GM21786 (cell line): ENCODE results near the gene UACA.
A peak's percentile ranks its signal among the peaks of the same experiment; 100 is the strongest.
"Not testable (repeated sequence)": the region's sequence is repeated elsewhere in the genome, so short reads cannot be mapped to it uniquely, and the experiment has no call there.

Experiments used
- ATAC-seq: cut with Tn5 transposase; IDR thresholded peaks from one replicate; pipeline ENCODE4 v1.9.1; 2021; ENCODE audit not compliant: unreplicated experiment

The UACA gene

GRCh38 chr15:70669006-70669602, 94.3 kb downstream of the UACA start:
- peak; percentile 67 for ATAC-seq

- no peak for ATAC-seq
Observed at GRCh38 chr15:70665599-70665998, 97.8 kb downstream of the UACA start.

DNA sequence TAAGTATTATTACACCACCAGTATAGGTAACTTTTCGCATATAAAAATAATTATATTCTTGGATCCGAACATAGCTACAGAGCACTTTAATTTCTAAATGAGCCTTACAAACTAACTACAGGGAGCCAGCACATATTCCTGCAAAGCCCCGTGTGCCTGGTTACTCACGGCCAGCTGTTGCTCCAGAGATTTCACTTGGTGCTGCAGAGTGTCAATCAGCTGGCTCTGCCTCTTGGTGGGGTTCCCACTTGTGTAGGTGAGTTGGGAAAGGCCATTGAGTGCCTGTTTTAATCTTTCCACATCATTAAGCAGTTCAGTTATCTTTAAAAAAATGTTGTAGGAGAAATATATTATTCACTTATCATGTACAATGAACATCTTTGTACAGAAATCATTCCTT, 98.9 kb downstream of the UACA start:
- ATAC-seq: no peak

DNA sequence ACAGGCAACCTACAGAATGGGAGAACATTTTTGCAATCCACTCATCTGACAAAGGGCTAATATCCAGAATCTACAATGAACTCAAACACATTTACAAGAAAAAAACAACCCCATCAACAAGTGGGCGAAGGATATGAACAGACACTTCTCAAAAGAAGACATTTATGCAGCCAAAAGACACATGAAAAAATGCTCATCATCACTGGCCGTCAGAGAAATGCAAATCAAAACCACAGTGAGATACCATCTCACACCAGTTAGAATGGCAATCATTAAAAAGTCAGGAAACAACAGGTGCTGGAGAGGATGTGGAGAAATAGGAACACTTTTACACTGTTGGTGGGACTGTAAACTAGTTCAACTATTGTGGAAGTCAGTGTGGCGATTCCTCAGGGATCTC, 100.3 kb downstream of the UACA start:
- not testable (repeated sequence) for ATAC-seq

GRCh38 chr15:70659662-70660061, 103.7 kb downstream of the UACA start:
- ATAC-seq: no peak

DNA sequence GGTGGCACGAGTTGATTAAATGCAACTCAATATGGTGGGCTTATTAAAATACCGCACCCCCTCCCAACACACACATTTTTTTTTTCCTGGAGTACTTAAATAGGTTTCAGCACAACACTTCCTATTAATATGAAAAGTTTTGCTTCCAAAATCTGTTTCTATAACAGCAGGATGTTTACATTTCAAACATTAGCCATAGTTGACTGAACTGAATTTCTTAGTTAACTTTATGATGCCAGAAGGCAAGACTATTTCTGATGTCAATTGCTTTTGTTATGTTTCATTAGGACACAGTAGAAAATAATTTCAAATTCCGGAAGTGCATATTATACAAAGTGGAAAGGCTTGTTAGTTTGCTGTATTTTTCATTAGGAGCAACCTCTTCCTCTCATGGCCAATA, 104.7 kb downstream of the UACA start:
- no peak for ATAC-seq

- ATAC-seq: no peak
Observed at GRCh38 chr15:70653426-70653825, 109.9 kb downstream of the UACA start.

DNA sequence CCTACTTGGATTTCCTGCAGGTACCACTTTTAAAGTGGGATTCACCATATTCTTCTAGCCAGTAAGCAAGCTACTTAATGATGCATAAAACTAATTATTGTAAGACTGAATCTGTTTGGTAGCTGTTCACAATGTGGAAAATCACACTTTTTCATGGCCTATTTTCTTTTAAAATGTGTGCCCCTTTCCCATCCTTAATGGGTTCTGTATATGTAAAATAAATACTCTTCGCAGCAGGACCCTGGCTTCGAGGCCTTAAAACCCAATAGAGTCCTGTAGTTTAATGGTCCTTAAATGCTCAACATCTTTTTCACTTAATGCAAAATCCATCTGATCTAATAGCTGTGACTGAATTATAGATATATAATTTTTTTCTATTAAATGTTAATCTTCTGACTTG, 111.0 kb downstream of the UACA start:
- no peak for ATAC-seq

DNA sequence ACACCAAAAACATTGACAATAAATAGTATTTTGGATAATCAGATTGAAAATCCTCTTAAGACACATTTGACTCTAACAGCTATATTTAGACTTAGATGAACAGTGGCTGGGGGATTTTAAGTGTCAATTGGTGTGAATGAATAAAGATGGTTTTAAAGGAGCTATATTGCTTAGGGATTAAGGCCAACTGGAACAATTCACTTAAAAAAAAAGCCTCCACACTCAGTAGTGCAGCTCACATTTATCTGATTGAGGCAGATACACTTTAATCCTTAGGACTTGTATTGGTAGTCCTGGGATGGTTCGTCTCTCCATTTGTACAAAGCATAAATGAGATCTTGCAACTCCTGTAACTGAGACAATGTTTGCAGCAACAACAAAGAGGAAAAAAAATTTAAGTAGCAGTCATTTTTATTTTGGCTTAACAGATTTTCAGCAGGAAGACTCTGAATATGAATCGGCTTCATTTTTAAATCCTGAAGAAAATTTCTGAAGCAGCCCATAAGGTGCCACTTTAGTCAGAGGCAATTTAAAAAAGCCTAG, 112.0 kb downstream of the UACA start:
- no peak for ATAC-seq

DNA sequence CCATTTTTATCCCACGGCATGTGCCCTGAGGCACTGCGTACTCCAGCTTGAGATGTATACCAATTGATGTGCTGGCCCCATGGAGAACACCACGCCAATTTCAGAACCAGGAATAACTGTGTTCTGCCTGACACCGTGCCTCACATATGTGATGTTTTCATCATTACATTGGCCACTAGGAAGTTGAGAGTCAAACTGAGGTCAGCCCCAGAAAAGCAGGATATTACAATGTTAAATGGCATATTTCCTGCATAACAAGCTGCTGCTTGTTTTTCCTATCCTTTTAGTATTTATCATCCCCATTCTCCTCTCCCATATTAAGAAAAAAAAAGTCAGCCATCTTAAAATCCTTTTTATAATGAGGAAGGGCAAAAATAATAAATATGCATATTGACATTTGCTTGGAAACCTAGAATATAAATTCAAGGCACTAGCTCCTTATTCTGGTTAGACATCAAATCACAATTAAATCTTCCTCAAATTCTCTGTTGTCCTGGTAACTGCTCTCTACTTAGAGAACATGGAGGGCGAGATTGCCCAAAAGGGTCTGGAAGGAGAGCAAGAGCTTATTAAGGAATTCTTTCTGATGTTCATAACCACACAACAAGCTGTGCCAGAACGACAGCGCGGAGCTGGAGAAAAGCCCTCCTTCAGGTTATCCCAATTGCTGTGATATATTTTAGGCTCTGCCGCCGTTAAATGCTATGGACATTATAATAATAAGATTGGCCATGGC, 112.6 kb downstream of the UACA start:
- ATAC-seq: no peak

GRCh38 chr15:70647396-70647795, 116.0 kb downstream of the UACA start:
- no peak for ATAC-seq

GRCh38 chr15:70646169-70646568, 117.2 kb downstream of the UACA start:
- no peak for ATAC-seq

- ATAC-seq: no peak
Observed at GRCh38 chr15:70643783-70644125, 119.6 kb downstream of the UACA start.

DNA sequence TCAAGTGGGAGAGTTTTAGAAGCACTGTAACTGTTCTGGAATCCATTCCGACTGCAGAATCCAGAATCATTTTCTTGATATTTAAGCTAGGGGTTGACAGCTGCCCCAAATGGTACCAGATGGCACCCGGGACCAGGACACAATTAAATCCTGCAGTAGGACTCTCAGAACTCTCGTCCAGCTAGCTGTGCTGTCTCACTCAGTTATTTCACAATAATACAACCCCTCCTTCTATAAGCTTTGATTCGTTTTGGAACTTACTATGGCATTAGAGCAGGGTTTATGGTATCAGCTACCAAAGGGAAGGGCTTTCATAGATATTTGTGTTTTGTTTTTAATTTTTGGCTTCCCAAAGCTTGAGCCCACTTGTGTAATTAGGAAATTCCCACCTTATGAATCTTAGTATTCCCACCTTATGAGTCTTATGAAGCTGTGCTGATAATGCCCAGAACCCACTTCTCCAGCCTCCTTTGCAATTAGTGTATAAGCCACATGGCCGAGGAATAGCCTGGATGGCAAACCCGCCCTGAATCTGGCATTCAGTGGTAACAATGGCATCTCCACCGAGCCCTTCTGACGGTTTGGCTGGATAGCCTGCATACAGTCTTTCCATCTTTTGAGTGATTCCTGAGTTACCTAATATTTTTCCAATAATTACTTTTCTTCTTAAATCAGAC, 120.1 kb downstream of the UACA start:
- no peak for ATAC-seq

DNA sequence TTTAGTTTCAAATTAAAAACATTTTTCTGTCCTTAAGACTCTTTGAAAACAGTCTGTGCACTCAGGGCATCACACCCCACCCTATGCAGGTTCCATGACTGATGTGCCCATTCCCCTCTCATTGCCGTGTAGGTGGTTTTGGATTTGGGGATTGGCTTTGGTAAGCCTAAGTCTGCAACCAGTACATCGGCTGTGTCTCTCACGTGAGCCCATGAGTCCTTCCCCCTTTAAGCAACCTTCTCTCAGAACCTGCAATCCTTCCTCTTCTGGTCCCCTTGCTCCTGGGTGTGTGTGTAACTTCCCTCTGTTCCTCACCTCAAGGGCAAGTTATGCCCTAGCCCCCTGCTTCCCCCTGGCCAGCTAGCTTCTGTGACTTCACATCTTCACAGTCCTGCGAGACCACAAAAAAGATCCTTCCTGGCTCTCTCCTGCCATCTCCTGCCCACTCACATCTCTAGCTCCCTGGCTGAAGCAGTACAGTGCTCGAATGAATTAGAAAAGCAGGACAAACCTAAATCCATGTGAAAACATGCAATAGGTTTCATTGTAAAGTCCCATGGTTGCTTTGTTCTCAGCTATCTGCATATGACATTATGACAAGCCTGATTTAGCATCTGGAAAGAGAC, 126.7 kb downstream of the UACA start:
- no peak for ATAC-seq

DNA sequence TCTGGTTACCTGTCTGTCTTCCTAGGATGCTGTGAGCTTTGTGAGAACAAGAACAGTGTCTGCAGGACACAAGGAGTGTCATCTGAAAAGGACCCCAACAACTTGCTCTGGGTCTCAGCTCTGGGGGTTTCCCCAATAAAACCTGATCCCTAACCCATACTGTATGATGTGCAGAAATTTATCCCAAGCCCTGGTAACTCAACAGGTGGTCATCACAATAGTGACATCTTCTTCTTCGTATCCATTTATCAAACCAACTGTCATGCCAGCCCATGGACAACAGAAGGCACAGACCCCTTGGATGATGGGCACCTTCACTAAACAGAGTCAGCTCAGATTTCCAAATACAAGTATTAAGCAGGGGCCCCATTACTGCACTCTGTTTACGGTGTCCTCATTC, 127.5 kb downstream of the UACA start:
- no peak for ATAC-seq

DNA sequence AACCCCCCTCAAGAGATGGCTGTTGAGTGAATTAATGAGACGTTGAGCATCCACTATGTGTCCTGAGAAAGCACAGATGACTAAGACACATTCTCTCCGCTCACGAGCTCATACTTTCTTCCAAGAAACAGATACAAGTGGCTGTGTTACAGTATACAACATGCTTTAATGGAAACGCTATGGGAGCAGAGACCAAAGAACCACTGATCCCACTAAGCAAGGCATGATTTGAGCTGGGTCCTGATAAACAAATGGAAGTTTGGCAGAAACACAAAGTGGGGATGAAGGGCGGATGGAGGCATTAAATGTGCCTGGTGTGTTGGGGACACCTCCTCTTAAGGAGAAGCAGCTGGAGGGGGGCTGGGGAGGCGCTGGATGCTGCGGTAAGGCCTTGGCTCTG, 129.4 kb downstream of the UACA start:
- no peak for ATAC-seq

- no peak for ATAC-seq
Observed at GRCh38 chr15:70633103-70633831, 130.1 kb downstream of the UACA start.

- no peak for ATAC-seq
Observed at GRCh38 chr15:70632491-70633102, 130.8 kb downstream of the UACA start.

GRCh38 chr15:70632079-70632478, 131.3 kb downstream of the UACA start:
- ATAC-seq: no peak
